Measurements from ENCODE around the gene JDP2.

JDP2 gene

GRCh38 chr14:75489480-75489837 is 61.6 kb downstream of the JDP2 start:
- no peak for FAIRE-seq

- FAIRE-seq: no peak
These were observed 63.7 kb downstream of the JDP2 start for GRCh38 chr14:75491376-75491978.

DNA sequence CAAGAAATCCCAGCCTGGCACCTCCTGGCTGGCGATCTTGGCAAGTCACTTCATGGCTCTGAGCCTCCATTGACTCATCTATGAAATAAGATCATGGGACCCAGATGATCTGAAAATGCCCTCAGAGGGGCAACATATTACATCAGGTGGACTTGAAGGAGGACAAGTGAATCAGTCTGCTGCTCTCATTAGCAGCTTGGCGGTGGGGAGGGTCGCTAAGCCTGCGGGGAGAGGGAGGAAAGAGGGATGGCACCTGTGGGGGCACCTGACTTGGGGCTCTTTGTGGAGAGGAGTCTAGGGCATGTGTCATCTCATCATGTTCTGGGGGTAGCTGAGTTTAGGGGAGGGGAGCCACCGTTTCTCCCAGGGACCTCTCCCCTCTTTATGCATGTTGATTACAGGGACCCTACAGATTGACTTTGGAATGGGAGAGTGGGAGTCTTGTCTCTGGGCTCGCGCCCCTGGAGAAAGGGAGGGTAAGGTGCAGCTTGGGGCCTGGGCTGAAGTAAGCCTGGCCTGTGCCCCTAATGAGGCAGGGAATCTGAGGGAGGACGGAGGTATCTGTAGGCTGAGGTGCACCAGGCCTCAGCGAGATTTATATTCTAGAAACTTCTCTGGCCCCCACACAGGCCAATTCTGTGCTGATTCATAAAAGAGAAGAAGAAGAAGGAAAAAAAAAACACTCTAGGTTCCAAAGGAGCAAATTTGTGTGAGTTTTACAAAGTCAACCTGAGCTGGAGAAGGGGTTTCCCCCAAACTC is 65.2 kb downstream of the JDP2 start:
- no peak for FAIRE-seq

- no peak for FAIRE-seq
These were observed 65.8 kb downstream of the JDP2 start for GRCh38 chr14:75493592-75494087.

- no peak for FAIRE-seq
These were observed 67.1 kb downstream of the JDP2 start for GRCh38 chr14:75494896-75495295.

- no peak for FAIRE-seq
These were observed 67.6 kb downstream of the JDP2 start for GRCh38 chr14:75495399-75495798.

GRCh38 chr14:75495882-75496281 is 68.1 kb downstream of the JDP2 start:
- no peak for FAIRE-seq

GRCh38 chr14:75496755-75497154 is 68.9 kb downstream of the JDP2 start:
- FAIRE-seq: no peak

DNA sequence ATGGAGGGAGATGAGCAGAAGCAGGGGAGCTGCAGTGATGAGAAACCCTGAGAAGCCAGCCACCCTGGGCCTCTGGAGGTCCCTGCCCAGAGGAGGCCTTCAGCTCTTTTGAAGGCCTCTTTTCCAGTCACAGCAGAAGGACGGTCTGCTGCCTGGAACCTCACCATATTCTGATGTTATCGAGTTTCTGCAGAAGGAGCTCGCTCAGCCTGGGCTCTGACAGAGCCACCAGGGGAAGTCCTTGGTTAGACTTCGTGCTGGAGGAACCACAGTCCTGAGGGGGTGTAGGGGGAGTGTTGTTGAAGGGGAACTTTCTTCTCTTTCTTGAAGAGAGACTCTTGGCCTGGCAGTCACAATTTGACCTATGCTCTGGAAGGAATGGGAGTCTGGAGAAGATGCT is 69.4 kb downstream of the JDP2 start:
- no peak for FAIRE-seq

- no peak for FAIRE-seq
These were observed 69.9 kb downstream of the JDP2 start for GRCh38 chr14:75497701-75498100.

DNA sequence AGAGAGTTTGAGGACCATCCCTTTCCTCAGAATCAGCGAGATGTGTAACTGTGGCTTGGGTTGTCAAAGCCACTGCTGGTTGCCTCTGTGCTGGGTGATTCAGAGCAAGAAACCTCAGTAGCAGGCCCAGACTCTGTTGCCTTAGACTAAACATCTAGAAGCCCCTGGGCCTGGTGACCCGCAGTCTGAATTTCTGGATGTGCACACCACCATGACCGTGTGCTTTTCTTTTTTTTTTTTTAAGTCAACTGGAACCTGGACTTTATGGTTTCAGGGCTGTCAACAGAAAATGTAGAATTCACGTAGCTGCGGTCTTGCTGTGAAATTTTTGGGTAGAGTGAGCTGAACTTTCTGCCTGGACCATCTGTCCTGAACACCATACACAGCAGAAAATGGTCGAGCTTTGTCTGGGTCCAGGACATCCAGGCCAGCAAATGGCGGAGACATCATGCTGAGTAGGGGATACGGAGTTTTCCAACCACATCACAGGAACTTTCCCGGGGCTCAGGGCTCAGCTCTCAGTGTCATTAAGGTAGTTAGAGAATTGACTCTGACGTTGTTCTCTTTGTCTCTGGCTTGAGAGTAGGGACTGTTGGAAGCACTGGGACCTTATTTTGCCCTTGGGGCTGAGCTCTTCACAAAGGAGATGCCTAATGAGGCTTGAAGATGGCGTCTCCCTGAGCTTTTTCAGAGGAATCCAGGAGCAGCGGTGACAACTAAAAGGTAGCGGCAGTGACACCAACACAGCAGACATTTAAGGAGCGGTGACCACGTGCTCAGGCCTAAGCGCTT is 71.5 kb downstream of the JDP2 start:
- no peak for FAIRE-seq

DNA sequence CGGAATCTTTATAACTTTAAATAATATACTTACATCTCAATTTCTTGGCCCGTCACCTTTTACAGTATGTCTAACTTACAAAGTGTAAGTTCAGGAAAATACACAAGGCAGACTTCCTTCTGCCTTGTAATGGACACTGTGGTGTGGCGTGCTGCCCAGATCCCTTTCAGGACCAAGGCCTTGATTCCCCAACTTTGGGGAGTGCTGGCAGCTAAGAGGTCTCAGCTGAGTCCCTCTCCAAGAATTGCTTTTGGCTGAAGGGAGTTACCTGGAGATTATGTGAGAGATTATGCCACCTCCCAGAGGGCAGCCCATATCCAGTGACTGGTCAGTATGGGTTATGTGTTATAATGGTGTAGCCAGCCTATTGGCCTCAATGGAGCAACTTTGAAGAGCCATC is 73.3 kb downstream of the JDP2 start:
- no peak for FAIRE-seq

GRCh38 chr14:75504411-75504810 is 76.6 kb downstream of the JDP2 start:
- no peak for FAIRE-seq

- no peak for FAIRE-seq
These were observed 79.1 kb downstream of the JDP2 start for GRCh38 chr14:75506930-75507329.

DNA sequence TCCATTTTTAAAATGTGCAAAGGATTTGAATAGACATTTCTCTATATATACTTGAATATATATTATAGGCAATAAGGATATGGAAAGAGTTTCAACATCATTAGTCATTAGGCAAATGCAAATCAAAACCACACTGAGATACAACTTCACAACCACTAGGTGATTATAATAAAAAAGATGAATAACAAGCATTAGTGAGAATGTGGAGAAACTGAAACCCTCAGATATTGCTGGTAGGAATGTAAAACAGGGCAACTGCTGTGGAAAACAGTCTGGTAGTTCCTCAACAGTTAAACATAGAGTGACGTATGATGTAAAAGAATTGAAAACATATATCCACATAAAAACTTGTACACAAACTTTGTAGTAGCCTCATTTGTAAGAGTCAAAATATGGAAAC is 82.7 kb downstream of the JDP2 start:
- FAIRE-seq: no peak

- no peak for FAIRE-seq
These were observed 83.4 kb downstream of the JDP2 start for GRCh38 chr14:75511201-75511600.

DNA sequence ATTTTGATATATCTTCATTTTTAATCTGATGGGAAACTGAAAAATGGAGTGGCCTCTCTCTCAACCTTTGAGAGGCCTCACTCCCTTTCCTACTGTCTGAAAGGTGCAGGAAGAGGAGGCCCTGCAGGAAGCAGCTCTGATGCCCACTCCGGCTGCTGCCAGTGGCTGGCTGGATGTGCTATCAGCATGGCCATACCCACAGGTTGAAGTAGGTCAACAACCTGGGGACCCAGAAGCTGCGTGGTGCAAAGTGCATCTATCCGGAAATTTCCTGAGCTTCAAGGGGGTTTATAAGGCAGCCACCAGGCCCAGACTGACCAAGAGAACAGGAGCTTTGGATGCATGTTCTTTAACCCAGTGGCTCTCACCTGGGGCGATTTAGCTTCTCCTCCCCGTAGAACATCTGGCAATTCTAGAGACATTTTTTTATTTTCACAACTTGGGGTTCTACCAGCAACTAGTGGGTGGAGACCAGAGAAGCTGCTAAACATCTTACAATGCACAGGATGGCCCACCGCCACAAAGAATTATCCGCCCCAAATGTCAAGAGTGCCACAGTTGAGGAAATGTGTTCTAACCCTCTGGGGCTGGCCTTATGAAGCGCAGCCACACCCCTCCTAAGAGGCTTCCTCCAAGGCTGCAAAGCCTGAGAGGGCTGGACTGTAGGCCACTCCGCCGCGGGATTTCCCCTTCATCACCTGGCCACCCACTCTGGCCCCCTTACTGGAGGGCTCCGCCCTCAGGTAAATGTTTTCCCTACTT is 86.3 kb downstream of the JDP2 start:
- no peak for FAIRE-seq

DNA sequence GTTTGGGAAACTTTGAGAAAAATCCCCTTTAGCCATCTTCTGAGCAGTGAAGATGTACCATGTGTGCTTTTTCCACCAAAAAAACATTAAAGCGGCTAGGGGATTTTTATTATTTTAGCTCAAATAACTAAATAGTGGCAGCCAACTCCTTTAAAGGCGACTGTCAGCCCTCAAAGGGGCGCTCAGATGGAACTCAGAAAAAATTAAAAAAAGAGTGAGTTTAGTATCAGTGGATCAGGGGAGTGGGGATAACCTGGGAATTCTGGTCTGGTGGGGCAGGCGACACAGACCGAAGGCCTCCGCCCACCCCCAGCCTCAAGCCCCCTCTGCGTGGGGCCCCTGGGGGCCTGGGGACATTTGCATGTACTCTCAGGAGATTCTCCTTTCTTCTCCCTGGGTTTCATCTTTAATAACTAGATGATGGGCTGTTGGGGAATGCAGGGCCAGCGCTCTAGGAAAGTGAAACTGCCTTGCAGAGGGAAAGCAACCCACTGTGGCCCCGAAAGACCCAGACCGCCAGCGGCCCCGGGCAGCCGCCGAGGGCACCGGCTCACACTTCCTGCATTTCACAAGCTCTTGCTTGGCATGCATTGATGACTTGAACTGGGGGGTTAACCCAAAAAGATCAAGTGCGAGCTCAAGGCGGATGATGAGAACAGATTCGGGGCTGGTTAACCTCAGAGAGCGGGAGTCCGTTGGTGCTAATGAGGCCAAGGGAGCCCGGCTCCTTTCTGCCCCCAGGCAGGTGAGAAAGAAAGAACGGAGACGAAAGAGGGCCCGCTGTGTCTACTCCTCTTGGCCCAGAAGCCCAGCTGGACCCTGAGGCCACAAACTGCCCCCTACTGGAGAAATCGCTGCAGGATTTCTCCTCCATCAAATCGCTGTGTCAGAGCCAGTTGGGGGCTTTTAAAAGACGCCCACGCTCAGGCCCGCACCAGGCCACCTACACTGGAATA is 87.1 kb downstream of the JDP2 start:
- FAIRE-seq: no peak

DNA sequence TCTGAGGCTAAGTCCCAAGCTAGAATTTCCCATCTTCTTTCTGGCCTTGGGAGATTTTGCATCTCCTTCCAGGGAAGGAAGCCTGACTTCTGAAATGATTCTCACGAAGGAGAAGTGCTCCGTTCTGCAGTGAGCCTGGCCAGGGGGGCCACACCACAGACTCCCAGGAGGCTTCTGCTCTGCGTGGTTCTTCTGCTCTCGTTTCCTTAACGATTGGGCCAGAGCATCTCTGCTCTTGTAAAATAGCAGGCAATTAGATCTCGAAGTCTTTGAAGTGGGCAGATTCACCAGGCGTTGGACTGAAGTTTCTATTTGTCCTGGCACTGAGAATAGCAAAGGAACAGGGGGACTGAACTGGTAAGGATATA is 87.8 kb downstream of the JDP2 start:
- no peak for FAIRE-seq

DNA sequence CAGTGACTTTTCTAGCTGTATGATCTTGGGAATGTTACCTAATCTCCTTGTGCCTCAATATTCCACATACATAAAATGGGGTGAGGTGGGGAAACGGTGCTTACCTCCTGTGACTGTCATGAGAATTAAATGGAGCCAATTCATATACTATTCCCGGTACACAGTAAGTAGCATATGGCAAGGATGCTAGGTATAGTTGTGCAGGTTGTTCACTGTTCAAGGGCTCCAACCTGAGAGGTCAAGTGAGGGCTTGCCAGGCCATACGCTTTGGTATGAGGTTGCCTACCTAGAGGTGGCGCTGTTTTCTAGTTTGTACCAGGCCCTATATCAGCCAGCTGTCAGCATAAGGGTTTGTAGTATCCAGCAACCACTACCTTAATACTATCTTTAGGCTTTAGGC is 90.8 kb downstream of the JDP2 start:
- FAIRE-seq: no peak

GRCh38 chr14:75519394-75519793 is 91.6 kb downstream of the JDP2 start:
- FAIRE-seq: no peak

Data from TTC549 (cell line).